Upper lobe of left lung (tissue), 4 donors: ENCODE data around the gene ARL3.
A peak's percentile ranks its signal among the peaks of the same experiment; 100 is the strongest.

Source experiments
- CTCF ChIP-seq, 6 experiments: fragments of 450-650 bp in 4 of 6; fragments of 200-600 bp in 2 of 6; sonication (generic) in 2 of 6; IDR thresholded peaks; one replicate each; pipeline ENCODE4 v1.5.1; 2016 to 2019; ENCODE audit warnings: antibody characterized with exemption in 6 of 6
- EP300 ChIP-seq, 4 donors: sonication (generic); formaldehyde crosslinking; IDR thresholded peaks; one replicate each; pipeline ENCODE4 v1.5.1; 2017; ENCODE audit warnings: antibody characterized with exemption in 4 of 4, control low read depth in 2 of 4
- POLR2A ChIP-seq, 4 donors: fragments of 450-650 bp; IDR thresholded peaks; one replicate each; pipeline ENCODE4 v1.5.1; 2016 to 2017; ENCODE audit warnings: antibody characterized with exemption in 4 of 4, mild to moderate bottlenecking in 2 of 4
- POLR2AphosphoS5 ChIP-seq, 2 donors: sonication (generic); formaldehyde crosslinking; IDR thresholded peaks; one replicate each; pipeline ENCODE4 v1.5.1; 2017; ENCODE audit warnings: antibody characterized with exemption in 2 of 2

- TF ChIP-seq CTCF (IDR thresholded peaks at IDR 0.05) (peak in 2 of 6 experiments; percentile 33 to 44), EP300 (IDR thresholded peaks at IDR 0.05) (no peak), POLR2A (IDR thresholded peaks at IDR 0.05) (no peak), POLR2AphosphoS5 (IDR thresholded peaks at IDR 0.05) (no peak)
Measured at GRCh38 chr10:102713539-102713813, 721 bp downstream of the ARL3 start.
